ENCODE measurements around the gene ANGPTL5.

Gene ANGPTL5

GRCh38 chr11:101881586-101881985, 34.7 kb downstream of the ANGPTL5 start:
- H2AFZ ChIP-seq (ENCODE audit: low read length), result no peak overlapping the region
- H4K8ac ChIP-seq (ENCODE audit: low read depth, low read length), result no peak overlapping the region
- no peak overlapping the region for H3K9ac ChIP-seq (ENCODE audit: low read depth, low read length, poor library complexity)
- no peak overlapping the region for H3K4me3 ChIP-seq (ENCODE audit: low read length in 2 of 2)
- H3K4me2 ChIP-seq (ENCODE audit: insufficient read depth, low read length, poor library complexity, severe bottlenecking), result no peak overlapping the region
- H2BK12ac ChIP-seq (ENCODE audit: low read length), result no peak overlapping the region
- DNase-seq (ENCODE audit: low spot score), result no peak
- H3K14ac ChIP-seq (ENCODE audit: low read length), result no peak overlapping the region
- no peak overlapping the region for H2BK15ac ChIP-seq (ENCODE audit: low read length)
- no peak overlapping the region for H3K27ac ChIP-seq (replicated peaks; ENCODE audit: low read length)
- H3K27me3 ChIP-seq (ENCODE audit: control insufficient read depth in 3 of 3, insufficient read depth in 3 of 3, low read depth in 1 of 3, low read length in 3 of 3), result no peaks in the 10 kb centered on the region
- H3K18ac ChIP-seq (ENCODE audit: low read length), result no peak overlapping the region
- no peaks in the 10 kb centered on the region for H3K9me3 ChIP-seq (replicated peaks in 1 of 2; ENCODE audit: control insufficient read depth in 2 of 2, insufficient read depth in 1 of 2, low read depth in 1 of 2, low read length in 2 of 2)
- H3K79me1 ChIP-seq (ENCODE audit: low read depth, low read length), result no peaks in the 10 kb centered on the region
- H4K91ac ChIP-seq (ENCODE audit: low read depth, low read length, poor library complexity), result no peak overlapping the region
- no peaks in the 10 kb centered on the region for H3K4me1 ChIP-seq (ENCODE audit: control insufficient read depth in 2 of 2, insufficient read depth in 1 of 2, low read depth in 1 of 2, low read length in 2 of 2)
- H2BK5ac ChIP-seq (ENCODE audit: low read length), result no peak overlapping the region
- no CpG with 5 or more reads among the region's 2 CpGs for WGBS, 2 donors (ENCODE audit: extremely low coverage in 2 of 2, insufficient read length in 2 of 2, insufficient replicate concordance in 1 of 2)
- no peak overlapping the region for H3K23ac ChIP-seq (ENCODE audit: low read depth, low read length, poor library complexity)
- H2BK120ac ChIP-seq (ENCODE audit: low read depth, low read length), result no peak overlapping the region
- no peak overlapping the region for H2AK5ac ChIP-seq (ENCODE audit: low read depth, low read length)
- no peak overlapping the region for H3K4ac ChIP-seq (ENCODE audit: low read length)
- H3K36me3 ChIP-seq (replicated peaks in 1 of 2; ENCODE audit: control insufficient read depth in 2 of 2, insufficient read depth in 2 of 2, low read length in 2 of 2), result no peaks in the 10 kb centered on the region

- Histone ChIP-seq H3K36me3 (replicated peaks in 1 of 2; ENCODE audit: control insufficient read depth in 2 of 2, insufficient read depth in 2 of 2, low read length in 2 of 2) (no peaks in the 10 kb centered on the region), H3K4me2 (ENCODE audit: insufficient read depth, low read length, poor library complexity, severe bottlenecking) (no peak overlapping the region), H3K27me3 (ENCODE audit: control insufficient read depth in 3 of 3, insufficient read depth in 3 of 3, low read depth in 1 of 3, low read length in 3 of 3) (no peaks in the 10 kb centered on the region), H3K4me3 (ENCODE audit: low read length in 2 of 2) (no peak overlapping the region), H2AFZ (ENCODE audit: low read length) (peak overlapping the region; percentile 67), H3K4me1 (ENCODE audit: control insufficient read depth in 2 of 2, insufficient read depth in 1 of 2, low read depth in 1 of 2, low read length in 2 of 2) (no peaks in the 10 kb centered on the region), H3K9ac (ENCODE audit: low read depth, low read length, poor library complexity) (no peak overlapping the region), H3K9me3 (replicated peaks in 1 of 2; ENCODE audit: control insufficient read depth in 2 of 2, insufficient read depth in 1 of 2, low read depth in 1 of 2, low read length in 2 of 2) (no peaks in the 10 kb centered on the region), H3K18ac (ENCODE audit: low read length) (no peak overlapping the region), H2BK12ac (ENCODE audit: low read length) (no peak overlapping the region), H2BK120ac (ENCODE audit: low read depth, low read length) (no peak overlapping the region), H3K27ac (replicated peaks; ENCODE audit: low read length) (no peak overlapping the region), H2AK5ac (ENCODE audit: low read depth, low read length) (no peak overlapping the region), H2BK15ac (ENCODE audit: low read length) (no peak overlapping the region), H3K14ac (ENCODE audit: low read length) (no peak overlapping the region), H3K23ac (ENCODE audit: low read depth, low read length, poor library complexity) (no peak overlapping the region), H3K79me1 (ENCODE audit: low read depth, low read length) (no peaks in the 10 kb centered on the region), H3K4ac (ENCODE audit: low read length) (no peak overlapping the region), H4K91ac (ENCODE audit: low read depth, low read length, poor library complexity) (no peak overlapping the region), H2BK5ac (ENCODE audit: low read length) (no peak overlapping the region), H4K8ac (ENCODE audit: low read depth, low read length) (no peak overlapping the region)
- WGBS, 2 donors (ENCODE audit: extremely low coverage in 2 of 2, insufficient read length in 2 of 2, insufficient replicate concordance in 1 of 2), result no CpG with 5 or more reads among the region's 4 CpGs
- no peak for DNase-seq (ENCODE audit: low spot score)
Observed at GRCh38 chr11:101880222-101880621, 36.1 kb downstream of the ANGPTL5 start.

GRCh38 chr11:101872171-101872882, 44.0 kb downstream of the ANGPTL5 start:
- Histone ChIP-seq H2BK15ac (ENCODE audit: low read length) (no peak overlapping the region), H4K8ac (ENCODE audit: low read depth, low read length) (no peak overlapping the region), H2BK120ac (ENCODE audit: low read depth, low read length) (no peak overlapping the region), H3K4ac (ENCODE audit: low read length) (no peak overlapping the region), H4K91ac (ENCODE audit: low read depth, low read length, poor library complexity) (no peak overlapping the region), H3K4me2 (ENCODE audit: insufficient read depth, low read length, poor library complexity, severe bottlenecking) (no peak overlapping the region), H3K79me1 (ENCODE audit: low read depth, low read length) (no peaks in the 10 kb centered on the region), H3K18ac (ENCODE audit: low read length) (no peak overlapping the region), H2AK5ac (ENCODE audit: low read depth, low read length) (no peak overlapping the region), H3K27me3 (ENCODE audit: control insufficient read depth in 3 of 3, insufficient read depth in 3 of 3, low read depth in 1 of 3, low read length in 3 of 3) (no peaks in the 10 kb centered on the region), H3K23ac (ENCODE audit: low read depth, low read length, poor library complexity) (no peak overlapping the region), H3K36me3 (replicated peaks in 1 of 2; ENCODE audit: control insufficient read depth in 2 of 2, insufficient read depth in 2 of 2, low read length in 2 of 2) (no peaks in the 10 kb centered on the region), H3K14ac (ENCODE audit: low read length) (no peak overlapping the region), H3K27ac (replicated peaks; ENCODE audit: low read length) (no peak overlapping the region), H2BK12ac (ENCODE audit: low read length) (no peak overlapping the region), H3K4me3 (ENCODE audit: low read length in 2 of 2) (no peak overlapping the region), H3K9me3 (replicated peaks in 1 of 2; ENCODE audit: control insufficient read depth in 2 of 2, insufficient read depth in 1 of 2, low read depth in 1 of 2, low read length in 2 of 2) (peaks cover 0 to 1% of the 10 kb centered on the region in 2 donors), H3K4me1 (ENCODE audit: control insufficient read depth in 2 of 2, insufficient read depth in 1 of 2, low read depth in 1 of 2, low read length in 2 of 2) (no peaks in the 10 kb centered on the region), H3K9ac (ENCODE audit: low read depth, low read length, poor library complexity) (no peak overlapping the region), H2BK5ac (ENCODE audit: low read length) (no peak overlapping the region), H2AFZ (ENCODE audit: low read length) (no peak overlapping the region)
- DNase-seq (ENCODE audit: low spot score), result no peak
- no CpG with 5 or more reads among the region's 6 CpGs for WGBS, 2 donors (ENCODE audit: extremely low coverage in 2 of 2, insufficient read length in 2 of 2, insufficient replicate concordance in 1 of 2)

- H3K27ac ChIP-seq (replicated peaks; ENCODE audit: low read length), result no peak overlapping the region
- H3K27me3 ChIP-seq (ENCODE audit: control insufficient read depth in 3 of 3, insufficient read depth in 3 of 3, low read depth in 1 of 3, low read length in 3 of 3), result no peaks in the 10 kb centered on the region
- H2BK12ac ChIP-seq (ENCODE audit: low read length), result no peak overlapping the region
- H2AFZ ChIP-seq (ENCODE audit: low read length), result no peak overlapping the region
- no peak overlapping the region for H4K91ac ChIP-seq (ENCODE audit: low read depth, low read length, poor library complexity)
- H3K4me2 ChIP-seq (ENCODE audit: insufficient read depth, low read length, poor library complexity, severe bottlenecking), result no peak overlapping the region
- no peak overlapping the region for H3K14ac ChIP-seq (ENCODE audit: low read length)
- H3K9ac ChIP-seq (ENCODE audit: low read depth, low read length, poor library complexity), result no peak overlapping the region
- H3K4me1 ChIP-seq (ENCODE audit: control insufficient read depth in 2 of 2, insufficient read depth in 1 of 2, low read depth in 1 of 2, low read length in 2 of 2), result no peaks in the 10 kb centered on the region
- no peak for DNase-seq (ENCODE audit: low spot score)
- no peak overlapping the region for H3K4me3 ChIP-seq (ENCODE audit: low read length in 2 of 2)
- H2BK120ac ChIP-seq (ENCODE audit: low read depth, low read length), result no peak overlapping the region
- no peak overlapping the region for H4K8ac ChIP-seq (ENCODE audit: low read depth, low read length)
- H3K9me3 ChIP-seq (replicated peaks in 1 of 2; ENCODE audit: control insufficient read depth in 2 of 2, insufficient read depth in 1 of 2, low read depth in 1 of 2, low read length in 2 of 2), result peaks cover 0 to 1% of the 10 kb centered on the region in 2 donors
- no CpG with 5 or more reads among the region's 6 CpGs for WGBS, 2 donors (ENCODE audit: extremely low coverage in 2 of 2, insufficient read length in 2 of 2, insufficient replicate concordance in 1 of 2)
- H2AK5ac ChIP-seq (ENCODE audit: low read depth, low read length), result no peak overlapping the region
- H3K4ac ChIP-seq (ENCODE audit: low read length), result no peak overlapping the region
- H3K79me1 ChIP-seq (ENCODE audit: low read depth, low read length), result no peaks in the 10 kb centered on the region
- H3K18ac ChIP-seq (ENCODE audit: low read length), result no peak overlapping the region
- no peaks in the 10 kb centered on the region for H3K36me3 ChIP-seq (replicated peaks in 1 of 2; ENCODE audit: control insufficient read depth in 2 of 2, insufficient read depth in 2 of 2, low read length in 2 of 2)
- H2BK15ac ChIP-seq (ENCODE audit: low read length), result no peak overlapping the region
- H2BK5ac ChIP-seq (ENCODE audit: low read length), result no peak overlapping the region
- no peak overlapping the region for H3K23ac ChIP-seq (ENCODE audit: low read depth, low read length, poor library complexity)
Observed at GRCh38 chr11:101870510-101870909, 45.8 kb downstream of the ANGPTL5 start.
